ENCODE results near the gene TAS2R41.
"Not testable (repeated sequence)": the region's sequence is repeated elsewhere in the genome, so short reads cannot be mapped to it uniquely, and the experiment has no call there.

TAS2R41 gene

DNA sequence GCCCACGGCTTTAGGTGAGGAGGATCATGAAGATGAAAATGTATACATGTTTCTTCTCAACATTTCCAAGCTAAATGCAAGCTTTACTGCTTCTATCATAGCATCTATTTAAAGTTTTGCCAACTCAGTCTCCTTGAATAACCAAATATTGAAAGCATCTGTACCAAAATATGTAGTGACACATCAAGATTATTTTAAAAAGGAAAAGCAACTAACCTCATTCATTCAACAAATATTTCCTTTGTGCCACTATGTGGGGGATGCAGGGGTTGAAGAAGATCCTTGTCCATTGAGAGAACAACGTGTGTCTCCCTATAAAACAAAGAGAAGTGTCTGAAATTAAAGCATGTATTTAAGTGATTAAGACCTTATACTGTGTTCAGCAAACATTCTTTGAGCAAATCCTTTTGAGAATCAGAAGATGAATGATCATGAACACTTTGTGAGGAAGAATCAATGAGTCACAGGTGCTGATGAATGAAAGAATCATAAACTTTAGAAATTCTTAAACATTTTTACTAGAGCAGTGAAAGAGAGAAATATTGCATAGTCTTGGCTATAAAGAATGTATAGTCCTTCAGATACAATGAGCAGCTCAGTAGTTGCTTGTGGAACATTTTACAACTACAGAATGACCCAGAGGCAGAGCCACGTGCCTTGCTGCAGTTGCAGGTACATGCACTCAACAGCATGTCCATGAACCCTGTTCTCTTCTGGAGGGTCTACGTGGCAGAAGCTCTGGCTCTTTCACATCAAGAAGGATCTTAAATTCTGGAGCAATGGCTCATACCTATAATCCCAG is 20.5 kb upstream of the TAS2R41 start:
- no peak for DNase-seq

DNA sequence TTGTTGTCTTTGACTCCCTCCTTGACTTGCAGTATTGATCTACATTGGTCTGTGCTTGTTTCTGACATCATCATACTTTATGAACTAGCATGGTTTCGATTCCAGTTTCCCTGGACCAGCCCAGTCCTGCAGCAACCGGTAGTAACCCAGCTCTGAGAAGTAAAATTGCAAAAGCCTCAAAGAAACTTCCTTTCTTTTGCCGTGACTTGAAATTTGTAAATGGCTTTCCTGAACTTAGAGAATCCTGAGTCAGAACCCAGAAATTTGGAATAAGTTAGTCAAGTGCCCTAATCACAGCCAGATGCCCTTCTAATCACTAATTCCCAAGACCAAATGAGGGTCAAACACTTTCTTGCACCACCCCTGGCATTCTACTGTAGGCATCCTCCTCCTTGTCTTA is 19.4 kb upstream of the TAS2R41 start:
- DNase-seq: no peak

DNA sequence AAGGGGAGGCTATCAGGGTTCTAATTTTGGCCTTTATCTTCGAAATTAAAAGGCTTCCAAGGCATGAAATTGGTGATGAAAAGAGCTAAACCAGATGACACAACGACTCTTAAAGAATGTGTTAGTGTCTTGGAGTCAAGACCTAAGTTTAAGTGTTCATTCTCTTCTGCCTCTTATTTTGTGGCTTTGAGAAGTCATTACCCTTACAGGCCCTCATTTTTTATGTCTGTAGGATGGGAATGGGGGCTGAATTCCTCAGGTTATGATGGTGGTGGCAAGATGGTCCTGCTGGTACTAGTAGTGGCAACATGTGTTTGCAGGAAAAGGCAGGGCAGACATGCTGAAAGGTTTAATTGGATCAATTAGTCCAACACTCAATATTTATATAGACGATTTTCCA is 19.0 kb upstream of the TAS2R41 start:
- no peak for DNase-seq

DNA sequence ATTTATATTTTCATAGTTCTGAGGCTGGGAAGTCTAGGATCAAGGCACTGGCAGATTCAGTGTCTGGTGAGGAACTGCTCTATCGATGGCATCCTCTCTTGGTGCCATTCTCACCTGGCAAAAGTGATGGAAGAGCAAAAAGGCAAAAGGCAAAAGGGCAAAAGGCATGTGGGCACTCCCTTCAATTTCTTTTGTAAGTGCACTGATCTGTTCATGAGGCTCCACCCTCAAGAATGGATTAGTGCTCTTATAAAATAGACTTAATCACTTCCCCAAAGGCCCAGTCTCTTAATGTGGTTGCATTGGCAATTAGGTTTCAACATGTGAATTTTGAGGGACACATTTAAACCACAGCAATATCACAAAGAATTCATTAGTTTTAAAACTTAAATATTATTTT is 18.3 kb upstream of the TAS2R41 start:
- no peak for DNase-seq

DNA sequence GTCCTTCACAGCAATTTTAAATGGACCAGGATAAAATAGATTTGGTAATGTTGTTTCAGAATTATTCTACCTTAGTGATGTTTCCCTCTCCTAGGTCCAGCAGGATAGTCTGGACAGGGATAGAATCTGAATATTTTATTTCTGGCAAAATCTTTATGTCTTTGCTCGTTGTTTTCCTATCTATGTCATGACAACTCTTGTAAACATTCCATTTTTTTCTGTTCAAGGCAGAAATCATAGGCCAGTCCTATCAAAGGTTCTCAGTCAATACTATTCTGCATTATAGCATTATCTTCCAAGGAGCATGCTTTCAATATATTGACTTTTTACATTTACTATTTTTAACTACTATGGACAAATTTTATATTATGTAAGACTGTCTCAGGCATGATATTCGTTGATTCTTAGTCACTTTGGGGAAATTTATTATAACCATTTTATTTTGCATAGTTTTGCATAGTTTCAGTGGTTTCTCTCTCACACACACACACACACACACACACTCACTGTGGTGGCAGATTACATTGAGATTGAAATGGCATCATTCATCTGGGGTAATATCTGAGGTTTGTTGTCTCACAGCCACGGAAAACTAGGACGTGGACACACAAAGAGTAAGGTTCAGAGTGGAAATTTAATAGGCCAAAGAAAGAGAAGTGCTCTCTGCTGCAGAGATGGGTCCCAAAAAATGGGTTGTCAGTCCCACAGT is 17.2 kb upstream of the TAS2R41 start:
- no peak for DNase-seq

DNA sequence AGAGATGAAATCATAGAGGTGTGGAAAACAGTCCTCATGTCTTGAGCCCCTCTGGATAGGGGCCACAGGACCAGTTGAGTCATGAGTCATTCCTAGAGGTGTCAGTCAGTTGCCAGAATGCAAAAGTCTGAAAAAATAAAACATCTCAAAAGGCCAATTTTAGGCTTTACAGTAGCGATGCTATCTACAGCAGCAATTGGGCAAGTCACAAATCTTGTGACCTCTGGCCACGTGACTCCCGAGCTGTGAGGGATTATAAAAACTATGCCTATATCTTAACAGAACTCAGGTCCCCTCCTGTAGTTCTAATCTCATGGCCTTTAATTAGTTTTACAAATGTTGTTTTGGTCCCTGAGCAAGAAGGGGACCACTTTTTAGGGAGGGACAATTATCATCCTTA is 15.6 kb upstream of the TAS2R41 start:
- DNase-seq: no peak

DNA sequence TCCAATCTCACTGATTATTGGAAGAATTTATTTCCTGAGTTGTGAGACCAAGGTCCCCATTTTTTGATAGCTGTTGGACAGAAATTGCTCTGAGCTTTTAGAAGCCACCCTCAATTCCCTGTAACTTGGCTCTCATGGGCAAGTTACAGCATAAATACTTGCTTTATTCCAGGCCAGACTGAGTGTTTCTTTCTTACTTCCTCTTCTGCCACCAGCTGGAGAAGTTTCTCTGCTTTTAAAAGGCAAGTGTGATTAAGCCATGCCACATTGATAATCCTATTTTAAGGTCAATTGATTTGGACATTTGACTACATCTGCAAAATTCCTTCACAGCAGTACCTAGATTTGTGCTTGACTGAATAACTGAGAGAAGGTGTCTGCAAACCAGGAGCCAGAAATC is 14.1 kb upstream of the TAS2R41 start:
- no peak for DNase-seq

DNA sequence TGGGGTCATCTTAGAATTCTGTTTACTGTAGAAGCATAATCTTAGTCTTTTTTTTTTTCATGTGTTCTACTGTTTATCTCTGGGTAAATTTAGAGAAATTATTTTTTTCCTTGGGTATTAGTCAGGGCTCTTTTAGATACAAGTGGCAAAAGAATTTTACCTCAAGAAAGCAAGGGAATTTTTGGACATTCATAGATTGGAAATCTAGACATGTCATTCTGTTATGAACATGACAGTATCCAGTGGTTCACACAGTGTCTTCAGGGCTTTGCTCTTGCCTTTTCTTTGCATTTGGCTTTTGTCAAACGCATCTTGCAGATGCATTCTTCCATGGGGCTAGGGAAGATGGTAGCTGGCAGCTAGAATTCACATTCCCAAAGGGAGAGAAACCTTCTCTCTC is 13.7 kb upstream of the TAS2R41 start:
- DNase-seq: no peak

DNA sequence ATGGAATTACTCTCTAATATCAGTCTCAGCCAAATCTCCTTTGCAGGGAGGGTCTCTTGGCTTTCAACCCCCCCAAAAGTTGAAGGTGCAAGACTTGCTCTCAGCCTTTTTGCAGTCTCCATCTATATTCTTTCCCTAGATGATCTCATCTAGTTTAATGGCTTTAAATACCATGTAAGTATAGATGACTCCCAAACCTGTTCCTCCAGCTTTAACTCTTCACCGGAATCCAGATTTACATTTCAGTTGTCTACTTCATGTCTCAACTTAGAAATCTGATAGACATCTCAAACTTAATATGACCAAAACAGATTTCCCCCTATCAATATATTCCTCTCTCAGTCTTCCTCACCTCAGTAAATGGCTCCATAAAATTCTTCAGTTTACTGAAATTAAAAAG is 9.9 kb upstream of the TAS2R41 start:
- no peak for DNase-seq

DNA sequence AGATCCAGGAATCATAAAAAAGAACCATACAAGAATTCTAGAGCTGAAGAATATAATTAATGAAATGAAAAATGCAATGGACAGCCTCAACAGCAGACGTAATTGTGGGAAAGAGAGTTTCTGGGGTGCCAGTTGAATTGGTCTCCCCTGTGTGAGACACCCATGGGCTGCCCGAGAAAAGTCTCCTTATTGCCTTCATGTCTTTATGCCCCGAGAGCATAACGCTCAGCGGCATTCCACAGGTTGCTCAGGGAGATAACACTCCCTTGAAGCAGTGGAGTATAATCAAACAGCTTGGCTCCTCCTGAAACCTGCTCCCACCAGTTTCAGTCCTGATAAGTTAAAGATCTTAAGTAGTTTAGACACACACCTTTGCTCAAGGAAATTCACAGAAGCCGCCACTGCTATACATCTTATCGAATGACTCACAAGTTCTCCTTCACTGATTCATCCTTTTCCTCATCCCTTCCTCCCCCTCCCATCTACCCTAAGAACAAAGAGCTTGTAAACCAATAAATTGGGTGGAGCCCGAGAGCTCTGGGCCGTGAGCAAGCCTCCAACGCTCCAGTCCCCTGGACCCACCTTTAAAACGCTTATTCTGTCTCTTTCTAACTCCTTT is 5.5 kb upstream of the TAS2R41 start:
- not testable (repeated sequence) for DNase-seq

DNA sequence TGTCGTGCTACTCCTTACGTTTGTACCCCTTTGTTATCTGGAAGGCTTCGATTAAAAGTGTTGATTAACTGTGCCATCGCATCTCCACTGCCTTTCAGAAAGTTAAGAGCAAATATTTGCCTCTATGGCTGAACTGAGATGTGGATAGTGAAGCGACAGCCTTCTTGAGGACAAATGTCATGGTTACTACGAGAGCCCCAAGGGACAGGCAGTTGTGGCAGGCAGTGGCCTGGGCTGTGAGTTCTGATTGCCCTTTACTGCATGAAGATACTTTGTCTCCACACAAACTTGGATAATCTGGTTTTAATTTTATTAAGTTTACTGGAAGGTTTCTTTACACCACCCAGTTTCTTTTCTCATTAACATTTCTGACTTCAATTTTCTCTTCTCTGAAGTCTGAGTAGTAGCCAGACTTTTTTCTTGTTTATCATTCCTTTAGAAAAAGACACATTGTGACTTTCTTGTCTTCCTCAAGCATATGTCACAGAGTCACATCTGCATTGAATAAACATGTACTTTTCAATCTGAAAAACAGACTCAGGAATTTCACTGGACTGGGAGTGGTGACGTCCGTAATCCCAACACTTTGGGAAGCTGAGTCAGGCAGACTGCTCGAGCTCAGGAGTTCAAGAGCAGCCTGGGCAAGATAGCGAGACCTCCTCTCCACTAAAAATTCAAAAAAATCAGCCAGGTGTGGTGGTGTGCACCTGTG is 1.5 kb downstream of the TAS2R41 start:
- DNase-seq: no peak

DNA sequence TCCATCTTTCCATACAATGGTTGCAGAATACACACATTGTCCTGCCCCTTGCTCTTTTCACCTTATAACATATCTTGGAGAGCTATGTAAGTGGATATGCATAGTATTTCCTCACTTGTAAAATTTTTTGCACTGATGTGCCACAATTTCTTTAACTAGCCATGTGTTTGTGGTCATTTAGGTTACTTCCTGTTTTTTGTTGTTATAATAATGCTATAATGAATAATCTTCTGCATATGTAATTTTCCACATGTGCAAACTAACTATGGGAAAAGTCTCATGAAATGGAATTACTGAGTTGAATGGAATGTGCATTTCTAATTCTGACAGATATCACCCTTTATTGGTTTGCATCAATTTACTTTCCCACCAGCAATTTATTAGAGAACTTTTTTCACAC is 2.8 kb downstream of the TAS2R41 start:
- DNase-seq: no peak

DNA sequence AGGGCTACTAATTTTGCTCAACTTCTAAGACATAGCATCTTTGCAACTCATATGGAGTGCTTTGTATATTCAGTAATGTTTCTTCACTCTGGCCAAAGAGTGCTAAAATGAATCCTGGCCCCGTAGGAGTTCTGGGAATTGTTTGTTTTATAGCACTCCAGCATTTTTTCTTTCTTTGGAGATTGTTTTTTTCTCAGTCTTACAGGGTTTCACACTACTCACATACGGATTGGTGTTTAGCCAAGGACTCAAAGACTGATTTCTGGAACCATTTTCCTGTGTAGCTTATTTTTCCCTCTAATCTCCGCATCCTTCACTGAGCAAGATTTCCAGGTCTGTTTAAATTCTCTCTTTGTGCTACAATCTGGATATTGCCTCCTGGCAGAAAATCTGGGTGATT is 6.4 kb downstream of the TAS2R41 start:
- DNase-seq: no peak

DNA sequence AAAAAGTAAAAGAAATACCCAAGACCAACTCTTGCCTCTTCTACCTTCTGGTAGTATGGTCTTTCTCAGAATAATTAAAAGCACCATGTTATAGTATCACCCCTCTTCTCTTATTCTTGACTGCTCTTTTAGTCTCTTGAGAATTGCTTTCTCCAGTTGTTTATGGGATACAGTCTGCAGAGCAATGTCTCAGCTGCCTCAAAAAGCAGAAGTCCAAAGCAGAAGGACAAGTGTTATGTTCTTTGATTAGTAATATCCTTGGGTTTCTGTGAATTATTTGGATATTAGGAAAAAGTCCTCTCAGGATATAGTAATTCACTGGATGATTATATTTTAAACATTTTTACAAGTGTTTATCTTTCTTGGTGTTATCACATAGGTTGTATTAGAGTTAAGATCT is 7.4 kb downstream of the TAS2R41 start:
- no peak for DNase-seq

DNA sequence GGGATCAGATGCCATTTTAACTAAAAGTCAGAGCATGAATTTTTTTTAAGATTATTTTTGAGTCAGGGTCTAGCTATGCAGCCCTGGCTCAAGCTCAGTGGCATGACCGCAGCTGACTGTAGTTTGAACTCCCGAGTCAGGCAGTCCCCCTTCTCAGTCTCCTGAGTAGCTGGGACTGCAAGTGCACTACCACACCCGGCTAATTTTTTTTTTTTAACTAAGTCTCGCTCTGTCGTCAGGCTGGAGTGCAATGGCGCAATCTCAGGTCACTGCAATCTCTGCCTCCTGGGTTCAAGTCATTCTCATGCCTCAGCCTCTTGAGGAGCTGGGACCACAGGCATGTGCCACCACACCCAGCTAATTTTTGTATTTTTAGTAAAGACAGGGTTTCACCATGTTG is 7.8 kb downstream of the TAS2R41 start:
- no peak for DNase-seq

DNA sequence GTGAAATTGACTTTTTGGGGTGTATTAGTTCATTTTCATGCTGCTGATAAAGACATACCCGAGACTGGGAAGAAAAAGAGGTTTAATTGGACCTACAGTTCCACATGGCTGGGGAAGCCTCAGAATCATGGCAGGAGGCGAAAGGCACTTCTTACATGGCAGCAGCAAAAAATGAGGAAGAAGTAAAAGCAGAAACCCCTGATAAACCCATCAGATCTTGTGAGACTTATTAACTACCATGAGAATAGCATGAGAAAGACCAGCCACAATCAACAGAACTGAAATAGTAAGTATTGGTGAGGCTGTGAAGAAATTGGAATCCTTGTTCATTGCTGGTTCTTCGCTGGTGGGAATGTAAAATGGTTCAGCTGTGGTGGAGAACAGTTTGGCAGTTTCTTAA is 8.6 kb downstream of the TAS2R41 start:
- DNase-seq: not testable (repeated sequence)

DNA sequence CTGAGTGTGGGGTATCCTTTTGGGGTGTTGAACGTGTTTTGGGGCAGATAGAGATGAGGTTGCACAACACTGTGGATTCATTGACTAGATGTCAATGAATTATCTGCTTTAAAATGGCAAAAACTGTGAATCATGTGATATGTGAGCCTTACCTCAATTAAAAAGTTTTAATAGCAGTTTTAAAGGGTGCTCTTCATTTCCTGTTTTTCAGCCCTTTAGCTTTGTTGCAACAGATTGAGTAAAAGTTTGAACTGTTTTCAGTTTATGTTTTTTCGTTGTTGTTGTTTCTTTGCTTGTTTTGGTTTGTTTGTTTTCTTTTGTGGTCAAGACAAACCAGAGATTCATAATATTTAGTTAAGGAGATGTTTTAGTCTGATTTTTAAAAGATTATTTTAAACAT is 9.4 kb downstream of the TAS2R41 start:
- DNase-seq: no peak

DNA sequence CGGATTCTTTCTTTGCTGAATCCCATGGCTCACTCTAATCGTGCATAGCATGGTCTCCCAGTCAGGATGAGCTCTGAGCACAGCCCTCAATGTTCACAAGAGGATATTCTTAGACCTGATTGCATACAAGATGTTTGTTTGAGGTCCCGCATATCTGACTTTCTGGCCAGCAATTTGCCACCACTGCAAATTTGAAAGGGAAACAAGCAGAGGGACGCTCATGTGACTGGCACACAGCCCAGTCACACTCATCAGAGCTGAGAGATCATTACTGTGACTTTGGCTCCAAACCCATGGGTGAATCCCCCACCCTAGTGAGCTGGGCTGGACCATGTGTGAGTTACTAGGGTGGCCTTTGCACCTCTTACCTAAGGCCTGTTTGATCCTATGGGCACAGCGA is 9.9 kb downstream of the TAS2R41 start:
- no peak for DNase-seq

DNA sequence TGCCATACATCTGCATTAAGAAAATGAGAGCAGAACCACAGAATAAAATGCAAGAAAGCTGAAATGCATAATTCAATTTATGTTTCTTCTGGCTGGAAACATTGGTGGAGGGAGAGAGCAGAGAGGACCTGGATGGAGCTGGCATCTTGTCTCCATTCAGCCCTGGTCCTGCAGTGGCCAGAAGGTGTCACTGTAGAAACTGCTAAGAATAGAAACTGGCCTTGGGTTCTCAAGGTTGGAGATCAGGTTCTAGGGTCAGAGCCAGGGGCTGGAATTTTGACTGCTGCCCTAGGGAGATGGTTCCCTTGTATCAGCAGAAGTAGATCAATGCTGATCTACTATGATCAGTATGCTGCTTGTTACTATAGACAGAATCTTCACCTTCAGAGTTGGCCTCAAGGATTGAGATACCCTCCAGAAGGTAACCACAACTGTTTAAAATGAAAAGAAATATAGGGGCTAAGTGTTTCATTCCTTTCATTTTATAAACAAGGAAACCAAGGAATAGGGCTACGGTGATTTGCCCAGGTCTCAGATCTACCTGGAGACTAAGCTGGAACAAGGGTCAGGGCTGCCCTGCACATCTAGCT is 13.1 kb downstream of the TAS2R41 start:
- DNase-seq: no peak

DNA sequence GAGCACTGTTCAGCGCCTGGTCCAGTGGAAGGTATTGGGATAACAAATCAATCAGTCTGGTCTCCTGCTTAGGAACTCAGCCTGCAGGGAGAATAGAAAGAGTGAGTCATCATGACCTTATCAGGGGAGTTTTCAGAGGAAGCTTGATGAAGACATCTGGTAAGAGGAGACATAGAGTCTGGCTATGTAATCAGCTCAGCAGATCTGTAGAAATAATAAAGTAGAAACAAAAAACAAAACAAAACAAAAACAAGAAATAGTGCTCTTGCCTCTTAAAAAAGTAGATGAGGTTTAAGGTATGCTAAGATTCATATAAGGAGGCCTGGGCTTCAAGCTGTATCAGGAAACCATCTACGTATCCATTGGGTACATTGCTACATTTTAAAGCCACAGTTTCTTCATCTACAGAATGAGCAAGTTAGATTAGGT is 14.4 kb downstream of the TAS2R41 start:
- no peak for DNase-seq

DNA sequence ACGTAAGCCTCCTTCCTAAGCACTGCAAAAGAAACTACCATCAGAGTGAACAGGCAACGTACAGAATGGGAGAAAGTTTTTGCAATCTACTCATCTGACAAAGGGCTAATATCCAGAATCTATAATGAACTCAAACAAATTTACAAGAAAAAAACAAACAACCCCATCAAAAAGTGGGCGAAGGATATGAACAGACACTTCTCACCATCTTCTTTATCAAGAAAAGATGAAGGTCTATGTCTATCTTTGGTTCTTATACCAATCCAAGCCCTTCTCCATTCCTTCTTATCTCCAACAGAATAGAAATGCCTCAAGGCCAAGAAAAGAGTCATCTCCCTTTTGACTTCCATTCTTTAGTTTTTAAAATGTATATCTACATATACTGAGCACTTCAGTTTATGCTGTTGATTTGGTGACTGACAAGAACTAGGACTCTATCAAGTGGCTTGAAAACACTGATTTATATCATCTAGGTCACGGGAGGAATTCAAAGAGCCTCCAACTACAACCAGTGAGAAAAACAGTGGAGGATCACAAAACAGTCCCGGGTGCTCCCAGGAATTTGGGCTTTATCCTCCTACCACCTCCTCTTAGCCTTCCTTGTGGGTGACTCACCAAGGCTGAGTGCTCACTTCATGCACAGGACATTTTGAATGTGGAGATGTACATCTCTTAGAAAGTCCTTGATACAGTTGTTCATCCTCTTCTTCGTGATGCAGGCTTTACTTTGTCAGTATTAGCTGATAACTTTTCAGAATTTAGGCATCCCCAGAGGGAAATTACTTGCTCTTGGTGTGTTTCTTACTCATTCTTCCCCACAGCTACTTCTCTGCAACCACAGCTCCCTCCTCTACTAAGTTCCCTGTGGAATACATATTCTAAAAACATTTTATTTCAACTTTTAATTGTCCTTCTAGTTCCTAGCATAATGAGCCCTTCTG is 15.4 kb downstream of the TAS2R41 start:
- no peak for DNase-seq

DNA sequence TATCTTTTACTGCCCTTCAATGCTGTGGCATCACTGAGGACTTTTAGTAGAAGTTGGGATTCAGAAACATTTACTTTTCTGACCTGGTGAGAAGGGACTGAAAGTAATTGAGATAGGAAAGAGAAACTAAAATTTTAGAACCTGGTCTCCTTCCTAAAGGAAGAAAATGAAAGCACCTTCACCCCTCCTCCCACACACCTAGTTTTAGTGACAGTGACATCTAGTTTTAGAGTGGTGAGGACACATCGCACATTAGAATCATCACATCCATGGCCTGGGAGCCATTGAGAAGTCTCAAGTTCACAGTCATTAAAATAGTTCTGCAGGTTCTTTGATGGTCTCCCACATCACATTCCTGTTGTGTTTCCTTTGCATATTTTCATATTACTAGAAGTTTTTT is 16.1 kb downstream of the TAS2R41 start:
- no peak for DNase-seq
